GDM1 (cell line): Measurements from ENCODE around the gene USP3.
A peak's percentile ranks its signal among the peaks of the same experiment; 100 is the strongest.

Source experiments
- DNase-seq: peaks from one replicate; lab custom pipeline; 2025; lab: John Stamatoyannopoulos, UW

USP3 gene

DNA sequence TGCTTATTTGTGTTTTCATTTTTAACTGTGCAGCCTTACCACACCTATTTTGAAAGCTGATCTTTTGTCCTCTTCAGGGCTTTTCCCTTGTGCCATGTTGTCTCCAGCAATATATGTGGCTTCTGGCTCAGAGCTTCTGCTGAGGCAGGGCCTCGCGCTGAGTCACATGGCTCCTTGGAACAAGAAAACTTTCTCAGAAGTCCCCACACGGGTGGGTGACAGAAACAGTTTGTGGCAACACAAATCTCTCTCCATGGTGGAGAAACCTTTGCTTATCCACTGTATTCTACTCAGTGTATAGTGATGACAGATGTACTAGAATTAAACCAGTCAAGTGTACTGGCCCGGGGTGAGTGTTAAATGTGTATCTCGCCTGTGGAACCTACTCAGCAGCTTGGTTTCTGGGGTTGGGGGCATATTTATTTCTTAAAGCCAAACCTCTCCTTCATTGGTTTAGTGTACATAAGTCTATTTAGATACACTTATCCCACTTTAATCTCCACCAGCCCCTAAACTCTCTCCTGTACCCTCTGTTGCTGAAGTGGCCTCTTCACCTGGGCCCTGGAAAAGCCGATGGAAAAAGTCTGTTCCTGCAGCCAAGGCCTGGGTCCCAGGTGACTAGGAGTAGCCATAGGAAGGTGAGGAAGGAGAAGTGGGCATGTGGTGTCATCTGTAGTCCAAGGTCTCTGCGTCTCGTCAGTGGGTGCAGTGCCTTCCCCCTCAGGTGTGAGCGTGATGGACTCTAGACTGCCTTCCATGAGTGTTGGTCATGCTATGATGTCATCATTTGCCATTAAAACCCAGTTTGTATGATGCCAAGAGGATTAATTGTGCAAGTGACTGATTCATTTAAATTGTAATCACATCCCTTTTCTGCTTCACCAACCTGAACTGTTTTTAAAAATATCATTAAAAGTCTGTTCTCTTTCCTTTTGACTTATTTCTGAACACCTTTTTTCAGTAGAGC lies 89.6 kb downstream of the USP3 start:
- DNase-seq = no peak

- DNase-seq = no peak
Observed at GRCh38 chr15:63595065-63595464, 90.7 kb downstream of the USP3 start.

DNA sequence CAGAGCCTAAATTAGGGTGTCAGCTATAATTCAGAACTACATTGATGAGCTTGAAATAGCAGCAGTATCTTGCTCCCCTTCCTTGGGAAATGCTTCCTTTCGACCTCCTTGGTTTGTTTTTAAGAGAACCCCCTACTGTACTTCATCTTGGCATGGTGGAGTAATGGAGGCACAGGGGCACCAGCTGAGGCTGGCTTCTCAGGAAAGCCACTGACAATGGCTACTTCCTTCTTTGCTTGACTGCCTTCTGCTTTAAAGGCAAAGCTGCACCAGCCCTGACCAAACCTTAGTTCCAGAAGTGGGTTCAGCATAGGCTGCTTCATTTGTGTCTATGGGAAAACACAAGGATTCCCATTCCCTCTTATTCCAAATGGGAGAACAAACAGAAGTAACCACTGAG lies 91.3 kb downstream of the USP3 start:
- DNase-seq = no peak

- DNase-seq = no peak
Observed at GRCh38 chr15:63596676-63597037, 92.3 kb downstream of the USP3 start.

DNA sequence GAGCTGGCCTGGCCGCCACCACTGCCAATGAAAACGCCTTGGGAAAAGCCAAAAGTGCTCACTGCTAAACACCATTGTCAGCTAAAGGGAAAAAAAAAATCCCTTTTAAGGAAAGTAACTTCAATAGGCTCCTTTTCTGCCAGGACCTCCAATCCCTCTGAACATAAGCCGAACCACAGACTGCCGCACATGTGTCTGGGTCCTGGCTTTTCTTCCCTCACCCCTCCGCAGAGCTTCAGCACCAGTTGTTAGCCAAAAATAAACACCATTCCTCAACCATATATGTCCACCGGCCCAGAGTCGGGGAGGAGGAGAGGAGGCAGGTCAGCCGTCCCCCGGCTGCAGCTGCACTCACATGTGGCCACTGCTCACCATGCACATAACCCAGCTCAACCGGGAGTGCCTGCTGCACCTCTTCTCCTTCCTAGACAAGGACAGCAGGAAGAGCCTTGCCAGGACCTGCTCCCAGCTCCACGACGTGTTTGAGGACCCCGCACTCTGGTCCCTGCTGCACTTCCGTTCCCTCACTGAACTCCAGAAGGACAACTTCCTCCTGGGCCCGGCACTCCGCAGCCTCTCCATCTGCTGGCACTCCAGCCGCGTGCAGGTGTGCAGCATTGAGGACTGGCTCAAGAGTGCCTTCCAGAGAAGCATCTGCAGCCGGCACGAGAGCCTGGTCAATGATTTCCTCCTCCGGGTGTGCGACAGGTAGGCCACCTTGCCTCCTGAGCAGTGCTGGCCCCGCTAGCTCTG lies 92.8 kb downstream of the USP3 start, which contains the start of gene FBXL22:
Gene FBXL22, plus strand, starts transcription at position 350 of the 753 bp plus-strand sequence. Its CDS starts 6 bp downstream, at position 356.
- no peak for DNase-seq

- no peak for DNase-seq
Observed at GRCh38 chr15:63597821-63598220, 93.4 kb downstream of the USP3 start.

DNA sequence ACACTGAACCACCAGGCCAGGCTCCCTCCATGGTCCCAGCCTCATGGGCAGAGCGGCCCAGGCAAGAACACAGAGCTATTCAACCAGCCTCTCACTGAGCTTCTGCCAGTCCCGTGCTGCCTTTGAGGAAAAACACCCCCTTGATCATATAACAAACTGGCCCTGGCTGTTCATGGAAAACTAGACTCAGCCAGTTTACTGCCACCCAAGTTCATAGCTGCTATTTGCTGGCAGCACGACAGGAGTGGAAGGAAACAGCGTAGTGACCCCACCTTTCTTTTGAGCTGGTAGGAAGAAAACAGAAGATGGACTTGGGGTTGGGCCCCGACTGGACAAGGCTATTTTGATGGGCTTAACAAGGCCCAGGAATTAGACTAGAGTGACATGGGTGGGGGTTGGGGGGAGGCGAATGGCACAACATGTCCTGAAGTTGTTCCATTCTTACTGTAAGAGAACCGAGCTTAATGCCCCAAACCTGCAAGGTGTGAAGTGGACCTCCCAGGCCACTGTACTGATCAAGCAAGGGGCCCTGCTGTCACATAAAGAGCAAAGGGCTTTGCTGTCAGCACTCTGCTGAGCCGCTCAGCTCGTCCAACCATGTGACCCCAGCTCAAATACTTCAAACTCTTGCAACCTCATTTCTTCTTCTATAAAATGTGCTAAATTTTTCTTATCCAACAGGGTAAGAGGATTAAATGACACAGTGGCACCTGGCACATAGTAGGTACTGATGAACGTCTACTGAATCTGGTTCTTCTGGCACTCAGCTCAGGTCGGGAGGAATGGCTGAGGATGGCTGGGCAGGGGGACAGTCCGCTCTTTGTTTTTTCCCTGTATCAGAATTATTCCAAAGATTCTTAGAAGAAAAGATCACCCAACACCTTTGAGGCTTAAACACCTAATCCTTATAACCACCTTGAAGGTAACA lies 94.3 kb downstream of the USP3 start:
- no peak for DNase-seq

- DNase-seq = peak; percentile 15
Observed at GRCh38 chr15:63599401-63600000, 95.1 kb downstream of the USP3 start.

DNA sequence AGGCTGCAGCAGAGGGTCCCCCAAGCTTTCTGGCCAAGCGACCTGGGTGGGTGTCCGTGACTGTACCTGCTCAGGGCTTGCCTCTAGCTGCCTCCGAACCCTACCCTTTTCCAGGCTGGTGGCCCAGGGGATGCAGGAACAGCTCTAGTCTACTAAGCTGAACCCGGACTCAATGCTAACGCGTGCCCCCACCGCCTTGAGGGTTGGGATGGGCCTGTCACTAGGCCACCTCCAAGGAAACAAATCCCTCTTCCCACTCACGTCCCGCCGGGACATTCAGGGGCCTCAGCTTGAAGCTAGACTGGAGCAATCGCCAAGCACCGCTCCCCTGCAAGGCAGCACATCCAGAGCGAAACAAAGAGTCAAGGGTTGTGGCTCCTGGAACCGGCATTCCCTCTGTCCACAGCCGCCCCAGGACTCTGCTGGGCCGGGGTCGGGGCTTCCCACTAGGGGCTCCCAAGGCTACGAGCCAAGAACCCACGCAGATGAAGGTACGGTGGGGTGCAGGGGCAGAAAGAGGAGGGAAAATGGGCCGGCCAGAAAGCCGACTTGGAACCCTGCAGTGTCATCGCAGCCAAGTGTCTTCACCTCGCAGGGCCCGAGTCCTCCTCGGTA lies 95.7 kb downstream of the USP3 start:
- no peak for DNase-seq

GRCh38 chr15:63600616-63601025 lies 96.2 kb downstream of the USP3 start:
- DNase-seq = peak; percentile 98

DNA sequence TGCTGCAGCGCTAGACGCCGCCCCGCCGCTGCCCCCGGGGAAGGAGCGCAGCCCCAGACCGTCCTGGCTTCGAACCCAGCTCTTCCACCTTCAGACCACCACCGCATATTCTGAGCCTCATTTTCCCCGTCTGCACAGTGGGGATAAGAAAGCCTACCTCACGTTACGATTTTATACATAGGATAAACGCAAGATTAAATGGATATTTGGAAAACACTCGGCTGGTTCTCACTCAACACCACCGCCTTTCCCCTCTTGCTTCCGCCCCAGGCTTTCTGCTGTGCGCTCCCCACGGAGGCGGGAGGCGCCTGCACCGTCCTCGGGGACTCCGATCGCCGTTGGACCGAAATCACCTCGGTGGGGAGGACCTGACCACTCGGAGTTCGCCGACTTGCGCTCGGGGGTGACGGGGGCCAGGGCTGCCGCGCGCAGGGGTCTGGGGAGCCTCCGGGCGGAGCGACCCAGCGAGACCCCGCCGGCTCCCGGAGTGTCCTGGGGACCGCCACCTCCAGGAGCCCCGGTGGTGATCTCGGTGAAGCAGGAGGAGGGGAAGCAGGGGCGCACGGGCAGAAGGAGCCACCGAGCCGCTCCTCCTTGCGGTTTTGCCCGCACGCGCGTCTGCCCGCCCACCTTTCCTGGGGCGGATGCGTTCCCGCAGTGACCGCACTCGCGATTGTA lies 96.8 kb downstream of the USP3 start:
- no peak for DNase-seq

- DNase-seq = no peak
Observed at GRCh38 chr15:63601704-63602185, 97.4 kb downstream of the USP3 start.

DNA sequence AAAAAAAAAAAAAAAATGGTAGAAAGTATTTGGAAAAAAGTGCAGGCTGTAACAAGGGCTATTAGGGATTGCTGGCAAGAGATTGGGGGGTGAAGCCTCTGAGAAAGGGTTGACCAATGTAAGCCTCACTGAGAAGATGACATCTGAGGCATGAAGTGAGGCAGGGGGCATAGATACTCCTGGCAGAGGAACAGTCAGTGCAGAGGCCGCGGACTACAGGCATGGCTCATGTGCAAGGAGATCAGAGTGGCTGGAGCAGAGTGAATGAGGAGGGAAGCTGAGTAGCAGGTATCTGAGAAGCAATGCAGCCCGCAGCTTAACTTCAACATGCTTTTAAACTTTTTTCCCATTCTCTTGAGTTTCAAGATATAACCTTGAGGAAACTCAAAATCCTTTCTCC lies 98.2 kb downstream of the USP3 start:
- DNase-seq = no peak

DNA sequence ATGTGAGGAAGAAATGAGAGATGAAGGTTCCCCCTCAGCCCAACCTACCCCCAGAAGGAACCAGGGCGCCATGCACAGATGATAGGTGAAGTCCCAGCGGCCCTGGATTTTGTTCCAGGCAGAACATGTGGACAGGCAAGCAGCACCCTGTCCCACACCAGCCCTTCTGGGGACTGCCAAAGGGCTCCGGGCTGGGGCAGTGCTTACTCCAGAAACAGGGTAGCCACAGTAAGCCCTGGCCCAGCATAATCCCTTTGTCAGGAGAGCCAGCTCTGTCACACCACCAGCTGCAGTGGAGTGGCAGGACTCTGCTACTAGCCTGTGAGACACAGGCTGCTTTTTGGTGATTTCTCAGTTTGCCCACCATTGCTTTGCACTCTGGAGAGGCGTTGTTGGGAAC lies 99.1 kb downstream of the USP3 start:
- no peak for DNase-seq

GRCh38 chr15:63604281-63604680 lies 99.9 kb downstream of the USP3 start:
- no peak for DNase-seq

- DNase-seq = no peak
Observed at GRCh38 chr15:63605036-63605435, 100.6 kb downstream of the USP3 start.

- peak; percentile 39 for DNase-seq
Observed at GRCh38 chr15:63605816-63606215, 101.4 kb downstream of the USP3 start.

GRCh38 chr15:63606308-63606707 lies 101.9 kb downstream of the USP3 start:
- no peak for DNase-seq

GRCh38 chr15:63608989-63609388 lies 104.6 kb downstream of the USP3 start:
- DNase-seq = no peak

DNA sequence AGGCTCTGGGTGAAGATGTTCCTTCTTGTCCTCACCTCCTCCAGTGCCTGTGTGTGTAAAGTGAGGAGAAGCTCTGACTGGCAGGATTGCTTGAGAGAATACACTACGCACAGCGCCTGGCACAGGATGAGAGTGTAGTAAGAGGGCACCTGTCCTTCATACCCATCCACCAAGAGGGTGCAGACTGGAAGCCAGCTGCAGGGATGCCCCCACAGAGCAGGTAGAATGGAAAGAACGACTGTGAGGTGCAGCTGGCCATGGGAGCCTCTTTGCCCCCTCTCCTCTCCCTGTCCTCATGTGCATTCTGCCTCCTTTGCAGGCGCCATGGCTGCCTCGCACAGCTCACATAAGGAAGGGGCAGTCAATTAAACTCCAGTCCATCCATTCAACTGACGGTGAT lies 105.1 kb downstream of the USP3 start:
- no peak for DNase-seq
